DMS53 (cell line): ENCODE data around the gene MTMR2.
A peak's percentile ranks its signal among the peaks of the same experiment; 100 is the strongest.

Experiments
- DNase-seq: peaks from one replicate; lab custom pipeline; 2025; lab: John Stamatoyannopoulos, UW

MTMR2 gene

GRCh38 chr11:95918056-95918455 is 5.9 kb downstream of the MTMR2 start:
- DNase-seq = no peak

DNA sequence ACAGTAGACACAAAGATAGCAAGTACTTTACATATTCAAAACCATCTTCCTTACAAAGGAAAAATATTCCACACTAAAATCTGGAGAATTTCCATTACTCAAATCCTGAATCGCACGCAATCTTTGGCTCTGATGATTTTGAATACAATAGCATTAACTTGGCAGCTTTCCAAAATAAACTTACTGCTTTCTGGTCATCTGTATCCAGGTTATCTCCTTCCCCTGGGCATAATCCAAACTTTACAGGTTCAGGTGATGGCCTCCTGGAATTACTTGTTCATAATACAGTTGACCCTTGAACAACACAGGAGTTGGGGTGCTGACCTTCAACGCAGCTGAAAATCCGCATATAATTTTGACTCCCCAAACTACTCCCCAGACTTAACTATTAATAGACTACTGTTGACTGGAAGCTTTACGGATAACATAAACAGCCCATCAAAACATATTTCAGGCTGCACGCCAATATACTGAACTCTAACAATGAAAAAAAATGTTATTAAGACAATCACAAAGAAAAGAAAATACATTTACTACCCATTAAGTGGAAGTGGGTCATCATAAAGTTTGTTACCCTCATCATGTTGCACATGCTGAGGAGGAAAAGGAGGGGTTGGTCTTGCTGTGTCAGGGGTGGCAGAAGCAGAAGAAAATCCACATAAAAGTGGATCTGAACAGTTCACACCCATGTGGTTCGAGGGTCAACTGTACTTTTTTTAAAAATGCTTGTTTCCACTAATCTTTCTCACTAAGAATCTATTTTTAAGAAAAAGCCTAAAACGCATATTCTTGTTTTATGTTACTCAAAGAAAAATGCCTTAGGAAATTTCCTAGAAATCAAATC is 6.5 kb downstream of the MTMR2 start:
- DNase-seq = peak; percentile 96

DNA sequence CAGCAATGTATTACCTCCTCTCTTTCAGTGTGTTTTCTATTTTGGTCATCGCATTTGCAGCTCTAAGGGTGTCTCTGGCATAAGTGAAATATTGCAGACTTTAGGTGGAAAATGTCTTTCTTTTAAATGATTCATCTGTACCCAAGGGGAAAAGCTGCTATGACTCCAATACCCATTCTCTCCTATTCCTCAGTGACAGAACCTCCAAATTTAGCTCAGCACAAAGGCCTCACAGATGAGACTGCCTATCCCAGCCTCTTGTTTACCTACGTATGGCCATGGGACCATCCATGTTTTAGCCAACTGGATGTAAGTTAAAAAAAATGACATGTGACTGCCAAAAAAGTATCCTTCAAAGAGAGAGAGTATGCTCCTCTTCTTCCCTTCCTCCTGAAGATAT is 7.9 kb downstream of the MTMR2 start:
- no peak for DNase-seq

- DNase-seq = no peak
These were observed 8.9 kb downstream of the MTMR2 start for GRCh38 chr11:95915051-95915450.

- no peak for DNase-seq
These were observed 9.9 kb downstream of the MTMR2 start for GRCh38 chr11:95913830-95914615.

GRCh38 chr11:95912902-95913560 is 10.9 kb downstream of the MTMR2 start:
- no peak for DNase-seq

DNA sequence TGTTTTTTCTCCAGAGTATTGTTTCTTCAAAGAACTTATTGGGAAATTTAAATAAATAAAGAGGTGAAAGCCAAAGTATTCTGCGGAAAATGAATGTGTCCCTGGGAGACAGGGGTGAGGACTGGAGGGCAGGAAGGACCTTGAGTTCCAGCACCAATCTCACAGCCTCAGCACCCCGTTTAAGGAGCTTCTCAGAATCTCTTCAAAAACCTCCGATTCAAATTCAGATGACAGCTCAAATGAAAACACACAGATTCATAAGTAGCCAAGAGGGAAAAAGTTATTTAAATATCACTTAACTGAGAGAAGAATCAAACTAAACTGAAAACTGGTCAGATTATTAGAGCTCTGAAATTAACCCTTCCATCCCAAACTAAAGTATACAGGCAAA is 12.5 kb downstream of the MTMR2 start:
- no peak for DNase-seq

DNA sequence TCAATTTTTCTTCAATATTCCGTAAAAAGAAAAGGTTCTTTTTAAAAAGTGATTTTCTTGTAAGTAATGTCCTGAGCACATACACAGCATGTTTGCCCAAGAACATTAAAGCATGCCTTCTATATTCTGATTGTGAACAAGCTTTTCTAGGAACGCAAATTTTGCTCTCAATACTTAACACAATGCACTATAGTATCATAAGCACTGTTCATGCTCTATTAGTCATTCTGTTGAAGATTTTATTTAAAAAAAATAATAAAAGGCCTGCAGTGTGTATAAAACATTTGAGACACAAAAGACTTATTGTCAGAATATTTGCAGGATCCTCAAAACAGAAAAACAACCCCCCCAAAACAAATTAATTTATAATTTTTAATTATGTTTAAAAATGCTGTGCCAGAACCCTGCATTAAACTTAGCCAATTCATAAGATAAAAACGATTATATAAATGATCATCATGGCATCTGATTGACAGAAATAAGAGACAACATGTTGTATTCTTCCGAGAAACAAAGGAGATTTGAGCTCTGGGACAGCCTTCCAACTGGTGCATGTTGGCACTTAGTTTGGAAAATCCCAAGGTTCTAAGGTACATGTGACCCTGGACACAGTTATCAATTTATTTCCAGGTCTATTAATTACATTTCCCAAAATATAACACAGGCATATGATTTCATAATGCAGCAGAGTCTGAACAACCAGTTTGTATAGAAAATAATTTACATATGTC is 13.1 kb downstream of the MTMR2 start:
- no peak for DNase-seq

DNA sequence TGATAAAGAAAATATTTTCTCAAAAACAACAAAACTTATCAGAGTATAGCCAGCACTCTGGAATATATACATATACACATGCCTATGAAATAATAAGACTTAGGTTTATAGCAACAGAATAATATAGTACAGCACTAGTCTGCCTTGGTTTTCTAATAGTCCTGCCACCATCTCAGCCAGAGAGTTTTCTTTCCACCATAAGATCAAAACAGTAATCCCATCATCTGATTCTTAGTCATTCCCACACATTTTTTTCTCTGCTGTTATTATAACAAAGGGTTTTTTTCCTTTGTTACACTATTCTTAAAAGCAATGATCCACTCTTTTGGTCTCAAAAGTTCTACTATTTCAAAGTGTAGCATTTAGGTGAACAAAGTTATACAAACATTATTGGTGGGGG is 15.1 kb downstream of the MTMR2 start:
- DNase-seq = no peak

GRCh38 chr11:95907476-95907875 is 16.4 kb downstream of the MTMR2 start:
- DNase-seq = no peak

GRCh38 chr11:95904009-95904650 is 19.8 kb downstream of the MTMR2 start:
- no peak for DNase-seq

DNA sequence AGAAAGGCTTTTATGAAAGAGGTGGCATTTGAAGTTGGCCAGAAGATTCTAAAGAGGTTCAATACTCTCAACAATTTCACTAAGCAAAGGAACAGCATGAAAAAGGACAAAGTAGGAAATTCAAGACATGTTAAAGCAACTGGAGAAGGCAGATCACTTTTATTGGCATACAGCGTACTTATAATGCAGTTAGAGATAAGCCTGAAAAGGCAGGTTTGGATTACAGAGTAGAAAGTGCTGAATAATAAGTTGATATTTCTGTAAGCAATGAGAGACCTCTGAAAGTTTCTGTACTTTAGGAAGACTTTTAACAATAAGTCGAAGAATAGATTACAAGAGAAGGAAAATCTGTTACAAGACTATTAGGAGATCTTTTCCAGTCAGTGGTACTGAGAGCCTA is 25.1 kb downstream of the MTMR2 start:
- no peak for DNase-seq

DNA sequence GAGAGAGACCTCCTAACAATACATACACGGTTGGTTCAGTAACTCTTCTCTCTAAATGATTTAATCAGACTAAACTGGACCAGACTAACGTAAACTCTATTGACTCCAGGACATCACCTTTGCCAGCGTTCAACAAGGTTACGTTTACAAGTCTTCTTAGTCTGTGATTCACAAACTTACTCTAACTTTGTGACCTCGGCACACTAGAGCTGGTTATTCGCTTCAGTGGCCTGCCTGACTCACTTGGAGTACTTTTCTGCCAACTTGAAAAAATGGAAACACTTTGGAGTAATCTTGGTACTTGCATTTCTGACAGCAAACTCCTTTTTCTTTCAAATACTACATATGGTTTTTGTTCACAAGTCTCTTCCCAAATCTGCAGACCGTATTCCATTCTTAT is 26.2 kb downstream of the MTMR2 start:
- DNase-seq = no peak

DNA sequence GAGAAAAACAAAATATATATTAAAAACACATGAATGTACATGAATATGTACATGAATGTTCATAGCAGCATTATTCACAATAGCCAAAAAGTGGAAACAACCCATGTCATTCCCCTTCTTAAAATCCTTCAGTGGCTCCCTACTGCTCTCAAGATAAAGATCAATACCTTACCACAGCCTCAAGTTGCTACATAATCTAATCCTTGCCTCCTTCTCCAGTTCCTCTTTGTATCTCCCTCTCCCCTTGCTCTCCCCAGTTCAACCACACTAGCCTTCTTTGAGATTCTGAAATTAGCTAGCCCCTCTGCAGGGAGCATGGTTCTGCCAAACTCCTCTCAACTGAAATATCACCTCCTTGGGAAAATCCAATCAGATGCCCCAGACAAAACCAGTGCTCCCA is 28.1 kb downstream of the MTMR2 start:
- no peak for DNase-seq

- no peak for DNase-seq
These were observed 30.9 kb downstream of the MTMR2 start for GRCh38 chr11:95892892-95893570.

DNA sequence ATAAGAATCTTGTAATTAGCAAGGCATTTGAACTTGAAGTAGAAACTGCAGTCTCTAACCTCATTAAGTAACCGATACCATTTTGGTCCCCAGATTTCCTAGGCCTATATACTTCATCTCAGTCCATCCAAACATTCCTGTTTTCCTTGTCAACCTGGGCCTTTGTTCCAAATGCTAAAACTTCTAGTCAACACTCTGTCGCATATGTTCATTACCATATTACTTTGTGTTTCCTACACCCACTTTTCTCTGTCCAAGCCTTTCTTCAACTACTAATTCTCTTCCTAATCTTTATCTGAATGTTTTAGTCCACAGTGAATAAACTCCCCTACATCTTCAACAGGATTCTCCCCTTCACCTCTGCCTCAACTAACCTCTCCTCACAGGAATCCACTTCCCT is 31.4 kb downstream of the MTMR2 start:
- no peak for DNase-seq

- peak; percentile 54 for DNase-seq
These were observed 32.3 kb downstream of the MTMR2 start for GRCh38 chr11:95891423-95892170.

DNA sequence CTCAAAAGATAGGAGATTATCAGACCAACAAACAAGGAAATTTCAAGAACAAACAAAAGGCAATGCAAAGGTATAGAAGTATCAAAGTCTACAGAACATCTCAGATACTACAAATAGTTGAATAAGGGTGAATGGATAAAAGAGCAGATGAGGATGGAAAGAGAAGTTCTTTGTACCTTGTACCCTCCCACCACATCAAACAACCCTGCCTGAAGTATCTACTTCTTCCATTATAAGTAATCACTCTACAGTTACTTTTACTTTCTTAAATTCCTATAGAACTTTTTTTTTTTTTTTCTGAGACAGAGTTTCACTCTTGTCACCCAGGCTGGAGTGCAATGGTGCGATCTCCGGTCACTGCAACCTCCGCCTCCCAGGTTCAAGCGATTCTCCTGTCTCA is 35.1 kb downstream of the MTMR2 start:
- no peak for DNase-seq

DNA sequence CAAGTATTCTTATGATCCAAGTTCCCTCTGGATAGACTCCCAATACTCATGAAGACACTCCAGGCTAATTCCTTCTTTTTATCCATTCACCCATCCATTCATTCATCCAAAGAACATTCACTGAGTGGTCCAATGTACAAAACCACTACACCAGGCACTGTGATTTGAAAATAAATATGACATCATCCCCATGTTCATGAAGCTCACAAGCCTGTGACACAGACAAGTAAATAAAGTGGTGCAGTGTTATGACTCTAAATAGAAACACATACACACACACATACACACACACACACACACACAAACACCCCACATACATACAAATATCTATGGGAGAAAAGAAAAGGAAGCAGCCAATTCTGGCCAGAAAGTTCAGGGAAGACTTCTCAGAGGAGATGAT is 35.5 kb downstream of the MTMR2 start:
- DNase-seq = peak; percentile 44

GRCh38 chr11:95886462-95886861 is 37.4 kb downstream of the MTMR2 start:
- DNase-seq = no peak
